Stimulated activated CD4-positive, alpha-beta T cell treated with anti-CD3 and anti-CD28 coated beads, TNF-alpha, amount 100 ng/mL, for 24 hours (primary cell): Measurements from ENCODE around the gene SRGAP2.
"Not testable (repeated sequence)": the region's sequence is repeated elsewhere in the genome, so short reads cannot be mapped to it uniquely, and the experiment has no call there.

Source experiments
- DNase-seq, 3 experiments: peaks; one replicate each; pipeline ENCODE4 v3.0.0-alpha.2; 2020; ENCODE audit warnings: low read depth in 3 of 3

The SRGAP2 gene

GRCh38 chr1:206205569-206205968, 2.2 kb downstream of the SRGAP2 start:
- not testable (repeated sequence) for DNase-seq

- DNase-seq = not testable (repeated sequence)
Measured at GRCh38 chr1:206210802-206211201, 7.5 kb downstream of the SRGAP2 start.

- DNase-seq = not testable (repeated sequence)
Measured at GRCh38 chr1:206215600-206216392, 12.5 kb downstream of the SRGAP2 start.

GRCh38 chr1:206218285-206218684, 14.9 kb downstream of the SRGAP2 start:
- not testable (repeated sequence) for DNase-seq

- not testable (repeated sequence) for DNase-seq
Measured at GRCh38 chr1:206218765-206219164, 15.4 kb downstream of the SRGAP2 start.

GRCh38 chr1:206219514-206220331, 16.4 kb downstream of the SRGAP2 start:
- not testable (repeated sequence) for DNase-seq

- DNase-seq = not testable (repeated sequence)
Measured at GRCh38 chr1:206220332-206221000, 17.1 kb downstream of the SRGAP2 start.

- not testable (repeated sequence) for DNase-seq
Measured at GRCh38 chr1:206221585-206221984, 18.2 kb downstream of the SRGAP2 start.

- DNase-seq = not testable (repeated sequence)
Measured at GRCh38 chr1:206224190-206224776, 20.9 kb downstream of the SRGAP2 start.

GRCh38 chr1:206225386-206225785, 22.0 kb downstream of the SRGAP2 start:
- DNase-seq = not testable (repeated sequence)

GRCh38 chr1:206226886-206227285, 23.5 kb downstream of the SRGAP2 start:
- DNase-seq = not testable (repeated sequence)

GRCh38 chr1:206229286-206229685, 25.9 kb downstream of the SRGAP2 start:
- DNase-seq = not testable (repeated sequence)

GRCh38 chr1:206231989-206232388, 28.6 kb downstream of the SRGAP2 start:
- not testable (repeated sequence) for DNase-seq

- not testable (repeated sequence) for DNase-seq
Measured at GRCh38 chr1:206232970-206233645, 29.8 kb downstream of the SRGAP2 start.

GRCh38 chr1:206234189-206234916, 31.0 kb downstream of the SRGAP2 start:
- not testable (repeated sequence) for DNase-seq

GRCh38 chr1:206235190-206235589, 31.8 kb downstream of the SRGAP2 start:
- not testable (repeated sequence) for DNase-seq

- DNase-seq = not testable (repeated sequence)
Measured at GRCh38 chr1:206240288-206240687, 36.9 kb downstream of the SRGAP2 start.

GRCh38 chr1:206243335-206243734, 40.0 kb downstream of the SRGAP2 start:
- not testable (repeated sequence) for DNase-seq

GRCh38 chr1:206245479-206245878, 42.1 kb downstream of the SRGAP2 start:
- DNase-seq = not testable (repeated sequence)
